Stimulated activated CD4-positive, alpha-beta T cell treated with anti-CD3 and anti-CD28 coated beads, Interleukin-1b, Interleukin-23, amount 100 ng/mL, for 1 hour (primary cell): ENCODE results near the gene IQCH.
"Not testable (repeated sequence)": the region's sequence is repeated elsewhere in the genome, so short reads cannot be mapped to it uniquely, and the experiment has no call there.

ENCODE experiments used
- DNase-seq, 2 donors: peaks; one replicate each; pipeline ENCODE4 v3.0.0-alpha.2; 2020; ENCODE audit warnings: low read depth in 2 of 2

The IQCH gene

DNA sequence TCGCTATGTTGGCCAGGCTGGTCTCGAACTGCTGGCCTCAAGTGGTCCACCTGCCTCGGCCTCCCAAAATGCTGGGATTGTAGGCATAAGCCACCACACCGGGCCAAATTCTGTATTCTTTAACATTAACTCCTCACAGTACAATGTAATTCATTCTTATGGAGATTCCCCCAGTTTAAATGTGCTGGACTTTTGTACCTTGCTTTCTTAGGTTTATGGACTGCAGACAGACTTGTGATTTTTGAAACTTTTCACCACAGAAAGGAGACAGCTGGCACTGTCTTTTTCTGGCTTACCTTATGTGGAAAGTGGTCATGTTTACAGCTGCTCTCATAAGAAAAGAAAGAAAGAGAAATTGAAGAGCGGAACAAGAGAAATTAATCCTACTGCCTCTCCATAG lies 103.8 kb downstream of the IQCH start:
- DNase-seq = no peak

- DNase-seq = no peak
Measured at GRCh38 chr15:67358812-67359211, 104.2 kb downstream of the IQCH start.

DNA sequence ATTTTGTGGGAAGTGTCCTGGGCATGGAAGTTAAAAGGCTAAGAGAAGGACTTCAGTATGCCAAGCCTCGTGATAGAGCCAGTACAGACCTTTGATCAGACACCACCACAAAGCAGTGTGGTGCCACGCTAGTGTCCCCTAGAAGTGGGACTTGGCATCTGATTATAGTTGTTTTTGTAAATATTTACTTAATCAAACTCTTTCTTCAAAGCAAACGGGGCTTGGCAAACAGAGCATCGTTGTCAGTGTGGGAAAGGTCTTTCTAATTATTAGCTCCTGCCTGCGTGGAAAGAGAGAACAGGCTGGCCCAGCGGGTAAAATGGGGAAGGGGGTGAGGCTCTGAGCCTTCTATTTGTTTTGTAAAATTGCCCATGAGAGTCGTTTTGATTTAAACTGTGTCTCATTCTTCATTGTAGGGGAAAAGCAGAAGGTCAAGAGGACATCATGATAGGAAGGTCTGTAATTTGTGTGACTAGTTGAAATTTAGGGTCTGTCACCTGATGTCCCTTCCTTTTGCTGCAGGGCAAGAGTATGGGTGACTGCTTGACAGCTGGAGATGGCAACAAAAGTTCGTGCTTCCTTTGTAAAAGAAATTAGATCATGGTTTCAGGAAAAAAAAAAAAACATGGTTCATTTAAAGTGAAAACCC lies 105.0 kb downstream of the IQCH start:
- DNase-seq = no peak

DNA sequence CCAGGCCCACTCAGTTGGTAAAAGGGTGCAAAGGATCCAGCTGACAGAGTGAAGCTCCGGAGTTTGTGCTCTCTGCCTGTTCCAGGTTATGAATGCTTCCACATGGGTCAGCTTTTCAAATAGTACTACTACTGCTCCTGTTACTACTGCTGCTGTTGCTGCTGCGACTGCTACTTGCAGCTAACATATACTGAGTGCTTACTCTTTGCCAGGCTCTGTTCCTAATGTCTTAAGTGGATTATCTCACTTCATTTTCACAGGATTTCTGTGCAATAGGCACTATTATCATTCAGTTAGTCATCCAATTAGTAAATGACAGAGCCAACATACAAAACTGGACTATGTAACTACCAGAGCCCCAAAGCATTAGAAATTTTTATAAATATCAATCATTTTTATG lies 106.5 kb downstream of the IQCH start:
- DNase-seq = no peak

DNA sequence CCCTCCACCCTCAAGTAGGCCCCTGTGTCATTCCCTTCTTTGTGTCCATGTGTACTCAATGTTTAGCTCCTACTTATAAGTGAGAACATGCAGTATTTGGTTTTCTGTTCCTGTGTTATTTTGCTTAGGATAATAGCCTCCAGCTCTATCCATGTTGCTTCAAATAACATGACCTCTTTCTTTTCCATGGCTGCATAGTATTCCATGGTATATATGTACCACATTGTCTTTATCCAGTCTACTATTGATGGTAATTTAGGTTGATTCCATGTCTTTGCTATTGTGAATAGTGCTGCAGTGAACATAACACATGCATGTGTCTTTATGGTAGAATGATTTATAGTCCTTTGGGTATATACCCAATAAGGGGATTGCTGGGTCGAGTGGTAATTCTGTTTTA lies 109.1 kb downstream of the IQCH start:
- DNase-seq = not testable (repeated sequence)

- DNase-seq = no peak
Measured at GRCh38 chr15:67365994-67366393, 111.4 kb downstream of the IQCH start.

GRCh38 chr15:67366904-67367303 lies 112.3 kb downstream of the IQCH start:
- DNase-seq = no peak

GRCh38 chr15:67369359-67369998 lies 114.9 kb downstream of the IQCH start:
- no peak for DNase-seq

DNA sequence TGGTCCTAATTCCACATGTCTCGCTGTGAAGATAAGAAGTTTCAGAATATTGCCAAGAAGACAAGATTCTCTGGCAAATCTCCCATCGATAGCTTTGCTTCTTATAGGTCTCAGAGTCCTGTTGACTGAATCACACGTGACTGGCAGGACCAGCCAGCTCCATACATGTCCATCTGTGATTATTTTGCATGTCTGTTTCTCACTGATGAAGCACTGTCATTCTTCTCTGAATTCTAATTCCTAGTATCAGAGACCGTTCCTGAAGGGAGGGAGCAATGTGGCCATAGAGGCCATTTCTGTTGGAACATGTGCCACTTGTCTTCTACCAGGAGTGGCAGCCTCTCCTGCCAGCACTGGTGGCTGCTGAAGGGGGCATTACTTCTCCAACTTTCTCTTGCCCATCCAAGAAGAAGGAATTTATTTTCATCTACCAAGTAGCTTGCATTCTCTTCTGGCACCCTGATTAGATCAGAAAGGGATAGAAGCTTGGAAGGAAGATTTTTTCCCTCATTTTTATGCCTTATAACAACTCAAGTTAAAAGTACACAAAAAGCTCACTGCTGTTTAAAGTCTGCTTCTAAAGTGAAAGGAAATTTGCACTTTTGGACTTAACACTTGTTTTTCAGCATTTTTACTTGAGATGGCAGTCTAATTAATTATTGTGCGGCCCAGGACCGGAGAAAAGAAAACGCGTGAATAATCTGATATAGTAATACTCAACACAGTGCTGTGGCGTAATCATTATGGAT lies 115.8 kb downstream of the IQCH start:
- no peak for DNase-seq

GRCh38 chr15:67372543-67372942 lies 118.0 kb downstream of the IQCH start:
- DNase-seq = no peak

DNA sequence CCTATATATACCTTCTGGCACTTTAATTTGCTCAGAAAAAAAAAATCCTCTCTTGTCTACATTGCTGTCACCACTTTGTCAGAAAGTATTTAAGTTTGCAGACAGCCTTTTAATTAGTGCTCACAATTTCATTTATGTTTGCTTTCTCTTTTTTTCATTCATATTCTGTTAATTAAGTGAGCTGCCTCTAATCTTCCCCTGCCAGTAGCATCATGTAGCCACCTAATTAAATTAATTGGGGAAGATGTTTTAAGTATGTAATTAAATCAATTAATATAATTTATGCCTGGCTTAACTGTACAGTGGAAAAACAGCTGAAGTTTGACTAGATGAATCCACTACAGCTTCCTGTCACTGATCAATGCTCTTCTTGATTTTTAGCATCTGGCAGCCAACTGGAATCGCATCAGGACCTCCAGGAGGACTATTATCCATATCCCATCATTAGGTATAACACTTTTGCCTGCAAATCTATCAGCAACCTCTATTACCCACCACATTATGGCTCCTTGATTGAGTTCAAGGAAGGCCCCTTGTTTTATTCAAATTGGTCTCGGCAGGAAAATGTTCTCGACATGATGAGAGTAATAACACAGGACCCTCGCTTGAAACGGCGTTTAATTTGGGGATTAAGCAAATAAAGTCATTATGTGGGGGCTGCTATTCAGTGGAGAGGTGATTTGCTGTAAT lies 118.5 kb downstream of the IQCH start:
- no peak for DNase-seq

DNA sequence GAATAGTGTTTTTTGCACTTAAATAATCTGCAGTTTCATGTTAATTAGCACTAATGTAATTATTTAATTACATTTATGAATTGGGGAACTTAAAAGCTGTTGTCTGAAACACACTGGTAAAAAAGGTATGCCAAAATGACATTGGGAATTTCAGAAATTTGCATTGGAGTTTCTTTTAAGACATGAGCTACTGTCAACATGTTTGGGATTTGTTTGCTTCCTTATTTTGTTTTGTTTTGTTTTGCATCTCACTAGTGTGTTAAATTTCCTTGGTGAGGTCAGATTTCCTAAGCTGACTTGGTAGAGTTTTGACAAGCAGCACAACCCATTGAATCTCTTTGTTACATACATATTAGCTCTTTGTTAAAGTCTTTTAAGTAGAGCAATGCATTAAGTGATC lies 119.4 kb downstream of the IQCH start:
- no peak for DNase-seq

DNA sequence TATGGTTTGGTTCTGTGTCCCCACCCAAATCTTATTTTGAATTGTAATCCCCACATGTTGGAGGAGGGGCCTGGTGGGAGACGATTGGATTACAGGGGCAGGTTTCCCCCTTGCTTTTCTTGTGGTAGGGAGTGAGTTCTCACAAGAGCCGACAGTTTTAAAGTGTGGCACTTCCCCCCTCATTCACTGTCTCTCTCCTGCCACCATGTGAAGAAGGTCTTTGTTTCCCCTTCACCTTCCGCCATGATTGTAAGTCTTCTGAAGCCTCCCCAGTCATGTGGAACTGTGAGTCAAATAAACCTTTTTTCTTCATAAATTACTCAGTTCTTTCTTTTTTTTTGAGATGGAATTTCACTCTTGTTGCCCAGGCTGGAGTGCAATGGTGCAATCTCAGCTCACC lies 124.9 kb downstream of the IQCH start:
- no peak for DNase-seq

- no peak for DNase-seq
Measured at GRCh38 chr15:67380921-67381320, 126.3 kb downstream of the IQCH start.

- DNase-seq = no peak
Measured at GRCh38 chr15:67381416-67382045, 126.9 kb downstream of the IQCH start.

- no peak for DNase-seq
Measured at GRCh38 chr15:67382723-67383122, 128.1 kb downstream of the IQCH start.

DNA sequence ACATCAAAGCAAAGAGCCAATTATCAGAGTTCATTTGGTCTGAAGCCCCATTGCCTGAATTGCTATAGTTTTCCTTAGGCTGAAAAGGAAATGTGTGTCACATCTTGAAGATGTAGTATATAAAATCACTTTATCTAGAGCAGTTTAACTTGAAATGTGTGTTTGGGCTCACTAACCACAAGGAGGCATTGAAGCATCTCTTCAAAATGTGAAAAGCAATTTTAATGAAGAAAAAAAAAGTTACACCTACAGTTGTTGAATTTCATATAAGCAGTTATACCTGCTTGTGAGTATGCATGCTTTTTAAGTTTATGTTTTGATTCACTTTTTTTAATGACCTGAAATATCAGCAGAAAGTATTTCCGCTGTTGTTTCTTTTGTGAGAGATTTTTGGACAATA lies 129.3 kb downstream of the IQCH start:
- DNase-seq = no peak

DNA sequence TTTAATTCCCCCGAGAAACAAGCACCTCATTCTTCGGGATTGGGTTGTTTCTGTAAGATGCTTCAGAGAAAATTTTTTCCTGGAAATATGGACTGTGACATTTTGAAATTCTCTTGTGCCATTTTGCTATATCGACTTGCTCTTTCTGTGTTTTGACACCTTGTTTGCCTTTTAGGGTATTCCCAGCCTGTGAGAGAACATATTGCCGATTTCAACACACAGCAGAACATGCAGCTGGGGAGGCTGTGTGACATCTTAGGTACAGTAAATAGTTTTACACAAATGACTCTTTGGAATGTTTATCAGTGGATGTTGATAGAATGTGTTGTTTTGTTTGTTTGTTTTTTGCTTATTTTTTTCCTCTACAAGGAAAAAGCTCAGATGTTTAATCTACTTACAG lies 130.2 kb downstream of the IQCH start:
- DNase-seq = no peak

DNA sequence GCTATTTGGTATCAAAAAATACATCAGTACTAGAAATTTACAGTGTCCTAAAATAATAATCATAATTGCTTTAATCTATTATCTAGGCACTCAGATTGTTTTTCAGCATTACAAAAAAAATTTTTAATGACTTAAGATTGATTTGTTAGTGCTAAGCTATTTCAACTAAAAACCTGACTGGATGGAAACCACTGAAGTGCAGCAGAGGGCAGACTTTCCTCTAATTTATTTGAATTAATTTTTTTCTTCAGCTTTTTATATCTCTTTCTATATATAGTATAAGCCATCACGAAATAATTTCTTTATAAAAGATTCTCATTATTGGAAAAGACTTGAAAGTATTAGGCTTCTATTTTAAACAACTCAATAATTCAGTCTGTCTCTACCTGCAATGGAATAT lies 131.4 kb downstream of the IQCH start:
- no peak for DNase-seq

- DNase-seq = no peak
Measured at GRCh38 chr15:67386947-67387346, 132.4 kb downstream of the IQCH start.

GRCh38 chr15:67389975-67390374 lies 135.4 kb downstream of the IQCH start:
- DNase-seq = no peak
